Colonic mucosa (tissue), 4 donors: ENCODE results near the gene TRAP1. TPM values are rescaled to one million over a fixed set of nuclear protein-coding genes. Genes with fewer than 3 reads are reported as not detected.

Experiments
- DNase-seq: peaks from one replicate; pipeline ENCODE4 v3.0.0-alpha.2; 2020
- H3K27ac ChIP-seq: fragments of 200-600 bp; one replicate; pipeline ENCODE4 v1.8.0; 2021
- H3K27me3 ChIP-seq: fragments of 200-600 bp; one replicate; pipeline ENCODE4 v1.8.0; 2021
- H3K36me3 ChIP-seq: fragments of 200-600 bp; one replicate; pipeline ENCODE4 v1.8.0; 2021
- H3K4me1 ChIP-seq: fragments of 200-600 bp; one replicate; pipeline ENCODE4 v1.8.0; 2021; ENCODE audit warnings: mild to moderate bottlenecking
- H3K4me3 ChIP-seq: fragments of 200-600 bp; one replicate; pipeline ENCODE4 v1.8.0; 2021
- H3K9ac ChIP-seq, 2 donors: one replicate each; pipeline ENCODE4 v1.7.0; 2013; ENCODE audit warnings: control low read depth in 2 of 2, low read depth in 2 of 2, low read length in 2 of 2
- H3K9me3 ChIP-seq: fragments of 200-600 bp; one replicate; pipeline ENCODE4 v1.8.0; 2021
- intact Hi-C: fragments of 100-400 bp; cut with DNase I; formaldehyde crosslinking; loops from one replicate; pipeline ENCODE4 v1.14.1; 2022
- total RNA-seq, 2 donors: library from RNA; stranded (reverse); fragmentation: NEBNext Ultra II Directional in 1 of 2; extraction: Animal tissue kit (Norgen Biotek cat#: 25700) in 1 of 2; gene quantifications; one replicate each; pipeline ENCODE4 v1.2.1, GENCODE V29; 2021
- TF ChIP-seq, protein P1 (sequence below): fragments of 200-600 bp; IDR thresholded peaks from one replicate; pipeline ENCODE4 v1.8.0; 2022; ENCODE audit warnings: antibody characterized with exemption, mild to moderate bottlenecking
- donor health status: healthy.
- donor health status: DM: no; HTN: no; CAD: no.
- donor health status: DM: no; HTN: no; CAD: no.

Gene TRAP1
- total RNA-seq, 2 donors from 2014 or later, result 75.0 to 165 TPM

DNA sequence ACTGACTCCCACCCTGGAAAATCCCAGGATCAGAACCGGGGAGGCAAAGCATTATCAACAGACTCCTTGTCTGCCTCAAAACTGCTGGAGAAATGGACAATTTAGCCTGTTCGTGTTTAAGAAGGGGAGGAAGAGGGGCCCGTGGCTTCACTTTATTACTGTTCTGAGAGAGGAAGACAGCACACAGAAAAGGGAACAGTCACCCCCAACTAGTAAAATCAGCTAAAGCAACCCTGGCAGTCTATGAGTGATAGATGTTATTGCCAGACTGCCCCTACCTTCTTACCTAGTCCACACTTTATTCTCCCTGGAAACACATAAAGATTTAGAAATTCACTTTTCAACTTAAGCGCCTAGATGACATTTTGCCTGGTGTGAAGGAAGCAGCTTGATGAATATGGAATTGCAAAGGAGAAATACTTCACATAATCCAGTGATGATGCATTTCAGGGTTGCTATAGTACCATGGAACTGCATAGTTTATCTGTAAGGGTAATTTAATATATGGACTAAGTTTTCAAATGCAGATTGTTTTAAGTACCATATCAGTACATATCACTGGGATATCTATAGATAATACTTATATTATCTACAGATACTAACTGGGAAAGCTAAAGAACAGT is 36.9 kb upstream of the TRAP1 start:
- Histone ChIP-seq H3K36me3 (peaks cover 9% of the 10 kb centered on the region), H3K9ac (no peak overlapping the region), H3K27me3 (no peaks in the 10 kb centered on the region), H3K4me1 (no peaks in the 10 kb centered on the region), H3K4me3 (no peak overlapping the region), H3K27ac (no peak overlapping the region), H3K9me3 (no peaks in the 10 kb centered on the region)
- TF ChIP-seq, protein P1, sequence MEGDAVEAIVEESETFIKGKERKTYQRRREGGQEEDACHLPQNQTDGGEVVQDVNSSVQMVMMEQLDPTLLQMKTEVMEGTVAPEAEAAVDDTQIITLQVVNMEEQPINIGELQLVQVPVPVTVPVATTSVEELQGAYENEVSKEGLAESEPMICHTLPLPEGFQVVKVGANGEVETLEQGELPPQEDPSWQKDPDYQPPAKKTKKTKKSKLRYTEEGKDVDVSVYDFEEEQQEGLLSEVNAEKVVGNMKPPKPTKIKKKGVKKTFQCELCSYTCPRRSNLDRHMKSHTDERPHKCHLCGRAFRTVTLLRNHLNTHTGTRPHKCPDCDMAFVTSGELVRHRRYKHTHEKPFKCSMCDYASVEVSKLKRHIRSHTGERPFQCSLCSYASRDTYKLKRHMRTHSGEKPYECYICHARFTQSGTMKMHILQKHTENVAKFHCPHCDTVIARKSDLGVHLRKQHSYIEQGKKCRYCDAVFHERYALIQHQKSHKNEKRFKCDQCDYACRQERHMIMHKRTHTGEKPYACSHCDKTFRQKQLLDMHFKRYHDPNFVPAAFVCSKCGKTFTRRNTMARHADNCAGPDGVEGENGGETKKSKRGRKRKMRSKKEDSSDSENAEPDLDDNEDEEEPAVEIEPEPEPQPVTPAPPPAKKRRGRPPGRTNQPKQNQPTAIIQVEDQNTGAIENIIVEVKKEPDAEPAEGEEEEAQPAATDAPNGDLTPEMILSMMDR, result no peak
- no peak for DNase-seq
- intact Hi-C loops, result no loop called here

DNA sequence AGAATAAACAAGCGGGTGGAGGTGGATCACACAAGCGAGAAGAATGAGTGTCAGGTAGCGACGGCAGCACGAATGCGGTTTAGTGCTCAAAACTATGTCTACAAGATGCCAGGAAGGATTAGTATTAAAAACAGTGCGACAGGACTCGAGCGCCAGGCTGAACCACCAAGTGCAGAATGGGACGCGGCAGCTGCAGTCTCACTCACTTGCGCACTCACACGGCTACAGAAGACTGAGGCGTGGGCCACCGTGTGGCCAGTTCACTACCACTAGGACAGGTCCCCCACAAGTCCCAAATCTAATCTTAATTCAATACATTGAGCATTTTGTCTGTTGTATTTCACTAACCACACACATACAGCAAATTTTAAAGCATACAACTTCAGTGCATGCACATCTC is 35.7 kb upstream of the TRAP1 start:
- H3K4me1 ChIP-seq, result no peaks in the 10 kb centered on the region
- intact Hi-C loops, result no loop called here
- no peaks in the 10 kb centered on the region for H3K9me3 ChIP-seq
- TF ChIP-seq, protein P1, result no peak
- no peak for DNase-seq
- H3K27me3 ChIP-seq, result no peaks in the 10 kb centered on the region
- no peak overlapping the region for H3K9ac ChIP-seq
- no peak overlapping the region for H3K27ac ChIP-seq
- H3K4me3 ChIP-seq, result no peak overlapping the region
- H3K36me3 ChIP-seq, result peaks cover 13% of the 10 kb centered on the region

DNA sequence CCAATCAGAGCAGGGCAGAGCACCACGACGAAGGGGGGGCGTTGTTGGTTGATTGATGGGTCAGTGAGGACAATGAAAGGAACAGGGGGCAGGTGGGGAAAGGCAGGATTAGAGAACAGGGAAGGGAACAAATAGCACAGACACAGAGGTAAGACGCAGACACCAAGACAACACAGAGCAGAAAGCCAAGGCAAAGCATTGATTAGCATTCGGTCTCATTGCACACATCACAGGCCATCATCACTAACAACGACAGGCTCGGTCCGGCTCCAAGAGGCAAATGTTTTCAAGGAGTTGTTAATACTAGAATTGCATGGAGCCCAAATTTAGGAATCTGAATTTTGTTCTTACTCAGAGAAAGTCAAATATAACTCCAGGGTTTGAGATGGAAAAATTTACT is 34.6 kb upstream of the TRAP1 start:
- no peak for DNase-seq
- intact Hi-C loops, result no loop called here
- Histone ChIP-seq H3K4me1 (no peaks in the 10 kb centered on the region), H3K27ac (no peak overlapping the region), H3K9ac (no peak overlapping the region), H3K9me3 (no peaks in the 10 kb centered on the region), H3K27me3 (no peaks in the 10 kb centered on the region), H3K36me3 (peaks cover 10% of the 10 kb centered on the region), H3K4me3 (no peak overlapping the region)
- TF ChIP-seq, protein P1, result no peak

DNA sequence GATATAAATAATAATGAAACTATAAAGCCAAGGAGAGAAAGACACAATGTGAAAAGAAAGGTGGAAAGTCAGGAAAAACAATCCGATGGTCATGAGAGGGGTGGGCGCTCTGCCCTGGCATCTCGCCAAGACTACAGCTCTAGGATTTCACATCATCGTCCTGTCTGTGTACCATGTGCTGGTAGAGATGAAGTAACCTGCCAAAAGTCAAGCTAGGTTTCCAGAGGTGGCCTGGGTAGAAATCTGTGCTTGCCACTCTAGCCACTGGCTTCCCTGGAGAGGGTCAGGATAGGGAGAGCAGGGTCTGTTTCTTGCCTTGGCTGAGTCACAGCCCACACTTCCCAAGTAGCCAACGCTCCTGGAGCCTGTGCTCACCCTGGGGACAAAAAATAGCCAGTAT is 31.0 kb upstream of the TRAP1 start:
- Histone ChIP-seq H3K4me3 (no peak overlapping the region), H3K9ac (no peak overlapping the region), H3K4me1 (no peaks in the 10 kb centered on the region), H3K27me3 (no peaks in the 10 kb centered on the region), H3K9me3 (no peaks in the 10 kb centered on the region), H3K27ac (no peak overlapping the region), H3K36me3 (peaks cover 6% of the 10 kb centered on the region)
- intact Hi-C loops, result no loop called here
- TF ChIP-seq, protein P1, result no peak
- DNase-seq, result no peak

DNA sequence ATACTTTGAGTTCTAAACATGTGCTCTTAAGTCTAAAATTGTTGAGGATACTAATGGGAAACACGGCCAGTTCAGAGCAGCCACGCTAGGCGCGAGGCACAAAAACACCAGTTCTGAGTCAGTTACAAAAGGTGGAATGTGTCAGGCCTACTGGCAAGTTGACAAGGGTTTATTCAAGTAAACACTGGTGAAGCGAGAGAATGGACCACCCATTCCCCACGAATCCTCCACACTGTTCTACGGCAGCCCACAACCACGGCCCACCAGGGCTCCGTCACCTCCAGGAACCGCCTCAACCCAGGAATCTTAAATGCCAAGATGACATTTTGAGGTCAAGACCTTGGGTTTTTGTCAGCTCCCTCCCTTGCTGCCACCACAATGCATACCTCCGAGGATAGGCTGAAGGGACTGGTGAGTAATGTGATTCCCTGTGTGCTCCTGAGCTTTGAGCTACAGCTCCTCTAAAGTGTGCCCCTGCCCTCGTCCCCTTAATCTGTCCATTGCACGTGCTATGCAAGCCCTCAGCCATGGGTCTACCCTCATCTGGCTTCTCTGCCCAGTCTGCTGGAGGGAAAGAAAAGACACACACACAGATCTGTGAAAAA is 28.5 kb upstream of the TRAP1 start:
- Histone ChIP-seq H3K27me3 (no peaks in the 10 kb centered on the region), H3K9ac (no peak overlapping the region), H3K36me3 (peaks cover 17% of the 10 kb centered on the region), H3K4me1 (no peaks in the 10 kb centered on the region), H3K27ac (no peak overlapping the region), H3K4me3 (no peak overlapping the region), H3K9me3 (no peaks in the 10 kb centered on the region)
- DNase-seq, result no peak
- TF ChIP-seq, protein P1, result no peak
- intact Hi-C loops, result no loop called here
